GM13977 (cell line): ENCODE results near the gene DCDC1.

ENCODE experiments used
- DNase-seq: peaks from one replicate; pipeline ENCODE4 v3.0.0; 2012; ENCODE audit warnings: low spot score
- in situ Hi-C: fragments of 300-500 bp; cut with MboI; formaldehyde crosslinking; loops from one replicate; pipeline ENCODE4 v1.12.0; 2022; ENCODE audit warnings: low sequenced_read_pairs, low pct_unique_long_range_greater_than_20kb, mixed read lengths, inconsistent platforms; ENCODE audit not compliant: unreplicated experiment
- TF ChIP-seq, protein P1 (sequence below): IDR thresholded peaks from 2 replicates; pipeline ENCODE4 v1.5.1; 2012; ENCODE audit warnings: mild to moderate bottlenecking, control low read depth; ENCODE audit not compliant: insufficient read depth; ENCODE audit errors: extremely low read depth, missing control alignments

The DCDC1 gene

DNA sequence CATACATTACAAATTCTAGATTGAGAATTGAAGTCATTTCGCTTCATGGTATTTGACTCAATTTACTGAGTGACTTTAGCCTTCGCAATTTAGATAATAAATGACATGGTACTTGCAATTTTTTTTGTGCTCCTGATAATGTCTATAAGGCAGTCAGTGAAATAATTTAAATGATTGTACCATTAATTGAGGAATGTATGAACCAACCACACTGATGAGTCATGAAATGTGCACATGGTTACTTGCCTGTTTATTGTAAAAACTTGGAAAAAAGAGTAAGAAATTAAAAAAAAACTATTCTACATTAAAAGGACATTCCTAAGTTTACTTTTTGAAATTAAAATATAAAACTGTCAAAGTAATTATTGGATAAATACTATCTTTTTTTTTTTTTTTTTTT, 43.4 kb upstream of the DCDC1 start:
- TF ChIP-seq, protein P1, sequence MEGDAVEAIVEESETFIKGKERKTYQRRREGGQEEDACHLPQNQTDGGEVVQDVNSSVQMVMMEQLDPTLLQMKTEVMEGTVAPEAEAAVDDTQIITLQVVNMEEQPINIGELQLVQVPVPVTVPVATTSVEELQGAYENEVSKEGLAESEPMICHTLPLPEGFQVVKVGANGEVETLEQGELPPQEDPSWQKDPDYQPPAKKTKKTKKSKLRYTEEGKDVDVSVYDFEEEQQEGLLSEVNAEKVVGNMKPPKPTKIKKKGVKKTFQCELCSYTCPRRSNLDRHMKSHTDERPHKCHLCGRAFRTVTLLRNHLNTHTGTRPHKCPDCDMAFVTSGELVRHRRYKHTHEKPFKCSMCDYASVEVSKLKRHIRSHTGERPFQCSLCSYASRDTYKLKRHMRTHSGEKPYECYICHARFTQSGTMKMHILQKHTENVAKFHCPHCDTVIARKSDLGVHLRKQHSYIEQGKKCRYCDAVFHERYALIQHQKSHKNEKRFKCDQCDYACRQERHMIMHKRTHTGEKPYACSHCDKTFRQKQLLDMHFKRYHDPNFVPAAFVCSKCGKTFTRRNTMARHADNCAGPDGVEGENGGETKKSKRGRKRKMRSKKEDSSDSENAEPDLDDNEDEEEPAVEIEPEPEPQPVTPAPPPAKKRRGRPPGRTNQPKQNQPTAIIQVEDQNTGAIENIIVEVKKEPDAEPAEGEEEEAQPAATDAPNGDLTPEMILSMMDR: no peak
- in situ Hi-C loops: no loop called here
- DNase-seq: no peak

DNA sequence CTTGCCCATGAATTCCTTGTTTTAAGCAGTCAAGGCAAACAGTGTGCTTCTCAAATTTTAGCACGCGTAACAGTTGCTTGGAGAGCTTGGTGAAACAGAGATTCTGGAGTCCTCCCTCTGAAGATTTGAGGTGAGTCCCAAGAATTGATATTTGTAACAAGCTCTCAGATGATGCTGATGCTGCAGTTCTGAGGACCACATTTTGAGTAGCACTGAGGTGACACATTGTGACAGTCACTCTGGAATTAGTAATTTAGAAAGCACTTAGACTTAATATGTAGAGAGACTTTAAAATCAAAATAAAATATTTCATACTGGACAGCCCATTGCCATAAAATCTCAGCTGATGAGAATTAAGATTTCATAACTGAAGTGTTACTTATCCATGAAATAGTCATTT, 38.7 kb upstream of the DCDC1 start:
- in situ Hi-C loops: no loop called here
- TF ChIP-seq, protein P1: no peak
- DNase-seq: no peak

- DNase-seq: no peak
- TF ChIP-seq, protein P1: no peak
- in situ Hi-C loops: no loop called here
Observed at GRCh38 chr11:31404614-31405013, 35.1 kb upstream of the DCDC1 start.

DNA sequence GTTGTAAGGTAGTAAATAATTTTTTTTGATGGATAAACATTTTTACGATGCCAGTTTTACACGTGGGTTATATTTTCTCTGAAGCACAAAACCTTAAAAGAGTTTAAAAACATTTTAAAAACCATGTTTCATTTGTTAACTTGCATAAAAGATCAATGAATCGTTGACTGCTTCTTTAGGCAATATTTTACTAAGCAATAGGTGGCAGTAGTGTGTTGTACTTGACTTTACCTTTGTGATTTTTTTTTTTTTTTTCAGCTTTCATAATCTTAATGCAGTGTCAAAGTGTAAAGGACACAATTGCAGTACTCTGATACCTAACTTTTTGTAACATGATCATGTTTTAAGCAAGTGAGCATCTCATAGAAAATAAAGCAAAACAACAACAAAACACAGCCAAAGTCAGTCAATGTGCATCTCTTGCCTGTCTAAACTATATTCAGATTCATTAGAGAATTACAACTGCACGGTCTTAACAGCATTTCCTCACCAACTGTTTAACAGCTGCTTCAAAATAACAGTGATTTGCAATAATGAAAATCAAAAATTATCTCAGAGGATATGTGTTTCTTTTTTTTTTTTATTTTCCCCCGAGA, 27.8 kb upstream of the DCDC1 start:
- TF ChIP-seq, protein P1: peak; percentile 56
- DNase-seq: peak; percentile 17
- in situ Hi-C loops: no loop called here

- in situ Hi-C loops: no loop called here
- TF ChIP-seq, protein P1: no peak
- no peak for DNase-seq
Observed at GRCh38 chr11:31387379-31387778, 17.8 kb upstream of the DCDC1 start.

GRCh38 chr11:31383116-31383515, 13.6 kb upstream of the DCDC1 start:
- TF ChIP-seq, protein P1: no peak
- in situ Hi-C loops: no loop called here
- DNase-seq: no peak
